ENCODE measurements around the gene PIGT. TPM values are rescaled to one million over a fixed set of nuclear protein-coding genes. Genes with fewer than 3 reads are reported as not detected.
A peak's percentile ranks its signal among the peaks of the same experiment; 100 is the strongest.

The PIGT gene
- total and polyA plus RNA-seq, 4 donors, result 22.1 to 98.4 (median 81.5) TPM

- Histone ChIP-seq H3K9me3 (ENCODE audit: control insufficient read depth, insufficient read depth, low read length) (no peaks in the 10 kb centered on the region), H3K27me3 (ENCODE audit: control insufficient read depth, insufficient read depth, low read length) (no peaks in the 10 kb centered on the region), H3K36me3 (ENCODE audit: control insufficient read depth, insufficient read depth, low read length) (no peaks in the 10 kb centered on the region), H3K4me1 (ENCODE audit: control insufficient read depth, insufficient read depth, low read length) (no peaks in the 10 kb centered on the region), H3K4me3 (ENCODE audit: low read depth, low read length) (no peak overlapping the region), H3K27ac (ENCODE audit: low read depth, low read length) (no peak overlapping the region)
- DNase-seq (ENCODE audit: low read depth in 4 of 6, low spot score in 6 of 6), result no peak
- 69% methylated on average over 2 of the region's 4 CpGs for WGBS (ENCODE audit: insufficient coverage)
These were observed 37.1 kb downstream of the PIGT start for GRCh38 chr20:45452772-45453691.

GRCh38 chr20:45456632-45457031, 40.7 kb downstream of the PIGT start:
- Histone ChIP-seq H3K27me3 (ENCODE audit: control insufficient read depth, insufficient read depth, low read length) (no peaks in the 10 kb centered on the region), H3K4me3 (ENCODE audit: low read depth, low read length) (no peak overlapping the region), H3K27ac (ENCODE audit: low read depth, low read length) (no peak overlapping the region), H3K36me3 (ENCODE audit: control insufficient read depth, insufficient read depth, low read length) (no peaks in the 10 kb centered on the region), H3K4me1 (ENCODE audit: control insufficient read depth, insufficient read depth, low read length) (no peaks in the 10 kb centered on the region), H3K9me3 (ENCODE audit: control insufficient read depth, insufficient read depth, low read length) (no peaks in the 10 kb centered on the region)
- DNase-seq (ENCODE audit: low read depth in 4 of 6, low spot score in 6 of 6), result peak in 1 of 6 donors; percentile 62
- 13% methylated on average over 6 of the region's 6 CpGs for WGBS (ENCODE audit: insufficient coverage)

- no peaks in the 10 kb centered on the region for H3K9me3 ChIP-seq (ENCODE audit: control insufficient read depth, insufficient read depth, low read length)
- WGBS (ENCODE audit: insufficient coverage), result 76% methylated on average over 3 of the region's 5 CpGs
- no peak for DNase-seq (ENCODE audit: low read depth in 4 of 6, low spot score in 6 of 6)
- no peaks in the 10 kb centered on the region for H3K27me3 ChIP-seq (ENCODE audit: control insufficient read depth, insufficient read depth, low read length)
- no peak overlapping the region for H3K27ac ChIP-seq (ENCODE audit: low read depth, low read length)
- no peaks in the 10 kb centered on the region for H3K36me3 ChIP-seq (ENCODE audit: control insufficient read depth, insufficient read depth, low read length)
- no peak overlapping the region for H3K4me3 ChIP-seq (ENCODE audit: low read depth, low read length)
- no peaks in the 10 kb centered on the region for H3K4me1 ChIP-seq (ENCODE audit: control insufficient read depth, insufficient read depth, low read length)
These were observed 43.7 kb downstream of the PIGT start for GRCh38 chr20:45459606-45460005.

- Histone ChIP-seq H3K36me3 (ENCODE audit: control insufficient read depth, insufficient read depth, low read length) (no peaks in the 10 kb centered on the region), H3K27me3 (ENCODE audit: control insufficient read depth, insufficient read depth, low read length) (no peaks in the 10 kb centered on the region), H3K9me3 (ENCODE audit: control insufficient read depth, insufficient read depth, low read length) (no peaks in the 10 kb centered on the region), H3K27ac (ENCODE audit: low read depth, low read length) (no peak overlapping the region), H3K4me1 (ENCODE audit: control insufficient read depth, insufficient read depth, low read length) (no peaks in the 10 kb centered on the region), H3K4me3 (ENCODE audit: low read depth, low read length) (no peak overlapping the region)
- DNase-seq (ENCODE audit: low read depth in 4 of 6, low spot score in 6 of 6), result no peak
- 78% methylated on average over 1 of the region's 1 CpG for WGBS (ENCODE audit: insufficient coverage)
These were observed 45.3 kb downstream of the PIGT start for GRCh38 chr20:45461225-45461624.

DNA sequence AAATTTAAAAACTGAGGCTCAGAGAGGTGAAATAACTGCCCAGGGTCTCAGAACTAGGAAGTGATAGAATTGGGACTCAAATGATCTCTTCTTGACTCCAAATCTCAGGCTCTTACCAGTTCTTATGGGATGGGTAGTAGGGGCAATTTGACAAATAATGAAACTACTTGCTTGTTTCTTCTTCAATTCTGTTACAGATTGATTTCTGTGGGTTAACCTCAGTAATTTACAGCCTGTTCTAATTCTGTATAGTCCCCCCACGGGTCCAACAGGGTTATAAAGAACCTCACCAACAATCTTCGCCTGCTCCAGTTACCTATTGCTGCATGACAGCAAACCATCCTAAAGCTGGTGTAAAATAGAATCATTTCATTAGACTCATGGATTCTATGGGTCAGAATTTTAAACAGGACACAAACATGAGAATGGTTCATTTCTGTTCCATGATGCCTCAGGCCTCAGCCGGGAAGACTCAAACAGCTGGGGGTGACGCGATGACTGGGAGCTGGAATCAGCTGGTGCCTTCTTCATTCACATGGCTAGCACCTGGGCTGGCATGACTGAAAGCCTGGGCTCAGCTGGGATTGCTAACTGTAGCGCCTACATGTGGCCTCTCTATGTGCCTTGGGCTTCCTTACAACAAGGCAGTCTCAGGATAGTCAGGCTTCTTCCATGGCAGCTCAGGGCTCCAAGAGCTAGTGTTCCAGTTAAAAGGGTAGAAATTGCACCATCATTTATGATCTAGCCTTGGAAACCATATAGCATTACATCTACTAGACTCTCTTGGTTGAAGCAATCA, 47.0 kb downstream of the PIGT start:
- H3K4me1 ChIP-seq (ENCODE audit: control insufficient read depth, insufficient read depth, low read length), result no peaks in the 10 kb centered on the region
- no peaks in the 10 kb centered on the region for H3K36me3 ChIP-seq (ENCODE audit: control insufficient read depth, insufficient read depth, low read length)
- no peak overlapping the region for H3K4me3 ChIP-seq (ENCODE audit: low read depth, low read length)
- no peak overlapping the region for H3K27ac ChIP-seq (ENCODE audit: low read depth, low read length)
- no peaks in the 10 kb centered on the region for H3K9me3 ChIP-seq (ENCODE audit: control insufficient read depth, insufficient read depth, low read length)
- H3K27me3 ChIP-seq (ENCODE audit: control insufficient read depth, insufficient read depth, low read length), result no peaks in the 10 kb centered on the region
- 83% methylated on average over 4 of the region's 6 CpGs for WGBS (ENCODE audit: insufficient coverage)
- no peak for DNase-seq (ENCODE audit: low read depth in 4 of 6, low spot score in 6 of 6)

GRCh38 chr20:45463709-45464108, 47.8 kb downstream of the PIGT start:
- no peaks in the 10 kb centered on the region for H3K4me1 ChIP-seq (ENCODE audit: control insufficient read depth, insufficient read depth, low read length)
- no peak overlapping the region for H3K27ac ChIP-seq (ENCODE audit: low read depth, low read length)
- no peak overlapping the region for H3K4me3 ChIP-seq (ENCODE audit: low read depth, low read length)
- no peaks in the 10 kb centered on the region for H3K27me3 ChIP-seq (ENCODE audit: control insufficient read depth, insufficient read depth, low read length)
- H3K9me3 ChIP-seq (ENCODE audit: control insufficient read depth, insufficient read depth, low read length), result no peaks in the 10 kb centered on the region
- no peak for DNase-seq (ENCODE audit: low read depth in 4 of 6, low spot score in 6 of 6)
- no CpG with 5 or more reads among the region's 4 CpGs for WGBS (ENCODE audit: insufficient coverage)
- no peaks in the 10 kb centered on the region for H3K36me3 ChIP-seq (ENCODE audit: control insufficient read depth, insufficient read depth, low read length)

DNA sequence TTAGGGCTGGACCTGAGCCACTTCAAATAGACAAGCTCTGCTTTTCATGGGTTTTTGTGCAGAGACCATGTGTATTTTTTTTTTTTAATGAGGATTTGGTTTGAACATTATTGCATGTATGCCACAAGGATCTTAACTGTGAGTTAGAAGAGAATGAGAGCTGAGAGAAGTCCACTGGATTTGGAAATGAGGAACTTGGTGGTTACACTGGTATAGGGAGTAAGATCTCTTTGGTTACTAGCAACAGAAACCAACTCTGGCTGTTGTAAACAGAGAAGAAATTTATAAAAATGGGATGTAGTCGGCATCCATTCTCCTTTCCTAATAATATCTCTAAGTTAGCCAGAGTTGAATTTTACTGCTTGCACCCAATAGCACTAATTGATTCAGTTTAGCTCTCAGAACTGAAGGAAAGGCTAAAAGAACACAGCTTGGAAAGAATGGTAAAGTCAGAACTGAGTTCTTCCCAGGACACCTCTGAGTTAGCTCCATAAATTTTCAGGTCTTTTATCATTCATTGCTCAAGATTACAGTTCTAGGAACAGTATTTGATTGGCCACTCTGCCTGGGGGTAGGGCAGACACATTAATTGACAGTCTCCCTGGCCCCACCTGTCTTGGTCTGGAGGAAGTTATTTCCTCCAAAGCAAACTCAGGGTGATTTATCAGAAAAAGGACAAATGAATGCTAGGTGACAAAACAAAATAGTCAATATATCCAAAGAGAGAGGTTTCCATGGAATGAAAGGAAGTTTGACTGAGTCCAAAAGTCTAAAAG, 49.7 kb downstream of the PIGT start:
- peaks cover 15% of the 10 kb centered on the region for H3K4me1 ChIP-seq (ENCODE audit: control insufficient read depth, insufficient read depth, low read length)
- no peak overlapping the region for H3K4me3 ChIP-seq (ENCODE audit: low read depth, low read length)
- peaks cover 6% of the 10 kb centered on the region for H3K27me3 ChIP-seq (ENCODE audit: control insufficient read depth, insufficient read depth, low read length)
- DNase-seq (ENCODE audit: low read depth in 4 of 6, low spot score in 6 of 6), result no peak
- no peaks in the 10 kb centered on the region for H3K36me3 ChIP-seq (ENCODE audit: control insufficient read depth, insufficient read depth, low read length)
- no peak overlapping the region for H3K27ac ChIP-seq (ENCODE audit: low read depth, low read length)
- no peaks in the 10 kb centered on the region for H3K9me3 ChIP-seq (ENCODE audit: control insufficient read depth, insufficient read depth, low read length)
- no CpG with 5 or more reads among the region's 1 CpG for WGBS (ENCODE audit: insufficient coverage)

- Histone ChIP-seq H3K27ac (ENCODE audit: low read depth, low read length) (no peak overlapping the region), H3K36me3 (ENCODE audit: control insufficient read depth, insufficient read depth, low read length) (no peaks in the 10 kb centered on the region), H3K4me3 (ENCODE audit: low read depth, low read length) (no peak overlapping the region), H3K9me3 (ENCODE audit: control insufficient read depth, insufficient read depth, low read length) (no peaks in the 10 kb centered on the region), H3K27me3 (ENCODE audit: control insufficient read depth, insufficient read depth, low read length) (peaks cover 9% of the 10 kb centered on the region), H3K4me1 (ENCODE audit: control insufficient read depth, insufficient read depth, low read length) (peaks cover 25% of the 10 kb centered on the region)
- WGBS (ENCODE audit: insufficient coverage), result 100% methylated on average over 1 of the region's 6 CpGs
- DNase-seq (ENCODE audit: low read depth in 4 of 6, low spot score in 6 of 6), result no peak
These were observed 51.2 kb downstream of the PIGT start for GRCh38 chr20:45467172-45467571.

DNA sequence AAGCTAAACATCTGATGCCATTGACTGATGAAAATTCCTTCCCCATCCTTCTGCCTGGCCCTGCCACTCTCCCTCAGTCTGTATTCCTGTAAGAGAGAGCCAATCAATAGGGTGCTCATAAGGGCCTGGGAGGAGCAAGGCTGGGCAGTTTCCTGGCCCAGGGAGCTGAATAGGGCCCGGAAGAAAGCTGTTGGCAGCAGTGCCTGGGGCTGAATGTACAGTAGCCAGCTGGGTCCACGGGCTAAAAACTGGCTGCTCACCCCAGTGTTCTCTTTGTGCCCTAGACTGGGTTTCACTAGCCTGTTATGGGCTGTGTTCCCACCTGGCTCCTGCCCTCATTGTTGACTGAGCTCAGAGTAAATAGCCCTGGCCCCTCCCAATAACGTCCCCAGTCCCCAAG, 51.9 kb downstream of the PIGT start:
- no peak overlapping the region for H3K4me3 ChIP-seq (ENCODE audit: low read depth, low read length)
- no peak overlapping the region for H3K27ac ChIP-seq (ENCODE audit: low read depth, low read length)
- no peaks in the 10 kb centered on the region for H3K9me3 ChIP-seq (ENCODE audit: control insufficient read depth, insufficient read depth, low read length)
- H3K4me1 ChIP-seq (ENCODE audit: control insufficient read depth, insufficient read depth, low read length), result peaks cover 25% of the 10 kb centered on the region
- no peaks in the 10 kb centered on the region for H3K36me3 ChIP-seq (ENCODE audit: control insufficient read depth, insufficient read depth, low read length)
- WGBS (ENCODE audit: insufficient coverage), result 17% methylated on average over 2 of the region's 3 CpGs
- peak in 2 of 6 donors; percentile 47 to 54 for DNase-seq (ENCODE audit: low read depth in 4 of 6, low spot score in 6 of 6)
- H3K27me3 ChIP-seq (ENCODE audit: control insufficient read depth, insufficient read depth, low read length), result peaks cover 9% of the 10 kb centered on the region
